Loucy (cell line): ENCODE measurements around the gene VTI1B.

Source experiments
- CTCF ChIP-seq: fragments of 200-600 bp; sonication (generic); conservative IDR thresholded peaks from 2 replicates; pipeline ENCODE4 v1.5.1; 2014; ENCODE audit warnings: mild to moderate bottlenecking, antibody characterized with exemption, low read length
- EZH2phosphoT487 ChIP-seq: fragments of 200-600 bp; IDR thresholded peaks from 2 replicates; pipeline ENCODE4 v1.6.1; 2018; ENCODE audit warnings: antibody characterized with exemption, mild to moderate bottlenecking, moderate library complexity, borderline replicate concordance

- TF ChIP-seq CTCF (no peak), EZH2phosphoT487 (no peak)
Measured at GRCh38 chr14:67703997-67704396, 29.6 kb upstream of the VTI1B start.
